ENCODE results near the gene TXNDC8. TPM values are rescaled to one million over a fixed set of nuclear protein-coding genes. Genes with fewer than 3 reads are reported as not detected.

TXNDC8 gene
- total RNA-seq, 1 experiment from 2014 or later: not detected

GRCh38 chr9:110270211-110270995 is 67.3 kb downstream of the TXNDC8 start:
- Mint-ChIP-seq H3K9me3 (ENCODE audit: unreplicated experiment) (no peaks in the 10 kb centered on the region), H3K4me1 (ENCODE audit: low read depth, unreplicated experiment) (peaks cover 16% of the 10 kb centered on the region), H3K27me3 (ENCODE audit: insufficient read depth, unreplicated experiment) (no peaks in the 10 kb centered on the region), H3K4me3 (ENCODE audit: unreplicated experiment) (no peak overlapping the region), H3K27ac (ENCODE audit: unreplicated experiment) (no peak overlapping the region), H3K36me3 (ENCODE audit: insufficient read depth, unreplicated experiment) (no peaks in the 10 kb centered on the region)
- no peak for DNase-seq
- Histone ChIP-seq H3K9me3 (no peaks in the 10 kb centered on the region), H3K4me1 (peaks cover 21% of the 10 kb centered on the region), H3K36me3 (ENCODE audit: control insufficient read depth, insufficient read depth, low read length) (no peaks in the 10 kb centered on the region; the same call in 1 of the 2 replicates), H3K4me3 (ENCODE audit: low read depth, low read length) (no peak overlapping the region), H3K27me3 (replicated peaks; ENCODE audit: control insufficient read depth, insufficient read depth, low read length) (no peaks in the 10 kb centered on the region)
- no TSS peak for BruUV-seq (replicated peaks)
- intact Hi-C loops (cut with micrococcal nuclease; ENCODE audit: unreplicated experiment): loop anchor here (1.0 kb wide), 1 partner anchor 12 kb away; no protein-coding TSS in a partner anchor
- no peak for TF ChIP-seq CTCF (IDR thresholded peaks at IDR 0.05; ENCODE audit: insufficient read depth in 1 of 2, low read depth in 1 of 2, low read length in 1 of 2, severe bottlenecking in 1 of 2, unreplicated experiment in 1 of 2)
- ChIA-PET CTCF (no interaction called here), POLR2A (interaction anchor here (1.5 kb wide), 1 partner anchor 14 kb away, joined by 8 read pairs; the partner anchor contains the start of gene TXN)

GRCh38 chr9:110266795-110267194 is 70.9 kb downstream of the TXNDC8 start:
- H3K4me1 ChIP-seq: peaks cover 21% of the 10 kb centered on the region
- intact Hi-C loops (cut with micrococcal nuclease; ENCODE audit: unreplicated experiment): no loop called here
- Mint-ChIP-seq H3K9me3 (ENCODE audit: unreplicated experiment) (no peaks in the 10 kb centered on the region), H3K4me1 (ENCODE audit: low read depth, unreplicated experiment) (peaks cover 16% of the 10 kb centered on the region), H3K4me3 (ENCODE audit: unreplicated experiment) (no peak overlapping the region), H3K27ac (ENCODE audit: unreplicated experiment) (no peak overlapping the region), H3K36me3 (ENCODE audit: insufficient read depth, unreplicated experiment) (no peaks in the 10 kb centered on the region), H3K27me3 (ENCODE audit: insufficient read depth, unreplicated experiment) (no peaks in the 10 kb centered on the region)
- BruUV-seq (replicated peaks): no TSS peak
- H3K9me3 ChIP-seq: 0 out of 2 replicates have a peak, but pooled peaks cover 3% of the 10 kb centered on the region
- no peaks in the 10 kb centered on the region; the same call in 1 of the 2 replicates for H3K36me3 ChIP-seq (ENCODE audit: control insufficient read depth, insufficient read depth, low read length)
- no peak for DNase-seq
- TF ChIP-seq CTCF (IDR thresholded peaks at IDR 0.05; ENCODE audit: insufficient read depth in 1 of 2, low read depth in 1 of 2, low read length in 1 of 2, severe bottlenecking in 1 of 2, unreplicated experiment in 1 of 2): no peak
- no peak overlapping the region for H3K4me3 ChIP-seq (ENCODE audit: low read depth, low read length)
- H3K27me3 ChIP-seq (replicated peaks; ENCODE audit: control insufficient read depth, insufficient read depth, low read length): no peaks in the 10 kb centered on the region
- ChIA-PET POLR2A (no interaction called here), CTCF (no interaction called here)

DNA sequence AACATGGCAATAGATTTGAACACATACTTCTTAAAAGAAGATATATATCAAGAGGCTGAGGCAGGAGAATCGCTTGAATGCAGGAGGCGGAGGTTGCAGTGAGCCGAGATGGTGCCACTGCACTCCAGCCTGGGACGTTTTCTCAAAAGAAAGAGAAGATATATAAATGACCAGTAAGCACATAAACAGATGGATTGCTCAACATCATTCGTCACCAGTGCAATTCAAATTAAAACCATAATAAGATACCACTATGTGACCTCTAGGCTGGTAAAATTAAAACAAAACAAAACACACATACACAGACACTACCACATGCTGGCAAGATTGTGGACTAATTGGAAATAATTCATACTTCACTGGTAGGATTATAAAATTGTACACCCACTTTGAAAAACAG is 76.0 kb downstream of the TXNDC8 start:
- Mint-ChIP-seq H3K4me1 (ENCODE audit: low read depth, unreplicated experiment) (peaks cover 26% of the 10 kb centered on the region), H3K27ac (ENCODE audit: unreplicated experiment) (no peak overlapping the region), H3K27me3 (ENCODE audit: insufficient read depth, unreplicated experiment) (no peaks in the 10 kb centered on the region), H3K36me3 (ENCODE audit: insufficient read depth, unreplicated experiment) (peaks cover 5% of the 10 kb centered on the region), H3K4me3 (ENCODE audit: unreplicated experiment) (no peak overlapping the region), H3K9me3 (ENCODE audit: unreplicated experiment) (no peaks in the 10 kb centered on the region)
- 0 out of 2 replicates have a peak, but pooled peaks cover 3% of the 10 kb centered on the region for H3K9me3 ChIP-seq
- H3K27me3 ChIP-seq (replicated peaks; ENCODE audit: control insufficient read depth, insufficient read depth, low read length): no peaks in the 10 kb centered on the region
- TF ChIP-seq CTCF (IDR thresholded peaks at IDR 0.05; ENCODE audit: insufficient read depth in 1 of 2, low read depth in 1 of 2, low read length in 1 of 2, severe bottlenecking in 1 of 2, unreplicated experiment in 1 of 2): no peak
- no peaks in the 10 kb centered on the region for H3K36me3 ChIP-seq (ENCODE audit: control insufficient read depth, insufficient read depth, low read length)
- ChIA-PET POLR2A (no interaction called here), CTCF (no interaction called here)
- intact Hi-C loops (cut with micrococcal nuclease; ENCODE audit: unreplicated experiment): no loop called here
- peaks cover 22% of the 10 kb centered on the region for H3K4me1 ChIP-seq
- DNase-seq: no peak
- H3K4me3 ChIP-seq (ENCODE audit: low read depth, low read length): no peak overlapping the region
- no TSS peak for BruUV-seq (replicated peaks)

All from Caco-2 (cell line).